Uterus (tissue), 4 donors: ENCODE data around the gene FIP1L1. TPM values are rescaled to one million over a fixed set of nuclear protein-coding genes. Genes with fewer than 3 reads are reported as not detected.

Experiments used
- DNase-seq, 2 donors: peaks; one replicate each; pipeline ENCODE4 v3.0.0-alpha.2; 2019 to 2020
- H3K27ac ChIP-seq, 2 donors: fragments of 200-600 bp; sonication (generic); 1 replicate in 1 of 2; 2 replicates in 1 of 2; pipeline ENCODE4 v1.5.1; 2016 to 2018
- H3K27me3 ChIP-seq, 2 donors: fragments of 200-600 bp; sonication (generic); one replicate each; pipeline ENCODE4 v1.5.1; 2018 to 2019; ENCODE audit warnings: control low read depth in 1 of 2
- H3K36me3 ChIP-seq, 2 donors: fragments of 200-600 bp; sonication (generic); one replicate each; pipeline ENCODE4 v1.5.1; 2019; ENCODE audit warnings: control low read depth in 1 of 2
- H3K4me1 ChIP-seq, 2 donors: fragments of 200-600 bp; sonication (generic); one replicate each; pipeline ENCODE4 v1.5.1; 2018 to 2019; ENCODE audit warnings: control low read depth in 1 of 2
- H3K4me3 ChIP-seq, 2 donors: fragments of 200-600 bp; sonication (generic); 1 replicate in 1 of 2; 2 replicates in 1 of 2; pipeline ENCODE4 v1.5.1; 2018 to 2019; ENCODE audit warnings: mild to moderate bottlenecking in 1 of 2
- H3K9me3 ChIP-seq, 2 donors: fragments of 200-600 bp; sonication (generic); one replicate each; pipeline ENCODE4 v1.5.1; 2019; ENCODE audit warnings: control low read depth in 1 of 2
- POLR2A ChIP-seq, 2 donors: fragments of 450-650 bp; IDR thresholded peaks; one replicate each; pipeline ENCODE4 v1.6.1; 2016; ENCODE audit warnings: antibody characterized with exemption in 2 of 2, mild to moderate bottlenecking in 1 of 2, moderate library complexity in 1 of 2
- intact Hi-C: fragments of 100-400 bp; cut with DNase I; formaldehyde crosslinking; loops from one replicate; pipeline ENCODE4 v1.15.1; 2023; ENCODE audit warnings: low total_unique reads
- total RNA-seq, 4 donors: library from RNA; depleted of rRNA in 3 of 4; stranded (reverse); fragments of >200 nt in 3 of 4; gene quantifications; one replicate each; pipeline versions ENCODE4 v1.1.0 to v1.2.4, GENCODE V29; 2014 to 2023
- TF ChIP-seq, protein P1 (sequence below), 4 experiments: fragments of 200-600 bp in 2 of 4; fragments of 450-650 bp in 2 of 4; sonication (generic) in 2 of 4; IDR thresholded peaks; one replicate each; pipeline ENCODE4 v1.5.1; 2016 to 2019; ENCODE audit warnings: antibody characterized with exemption in 4 of 4, mild to moderate bottlenecking in 2 of 4, moderate library complexity in 1 of 4
- donor health status: DM: yes; HTN: yes; CAD: no.

The FIP1L1 gene
- total RNA-seq, 4 donors from 2014 or later, result 55.1 to 106 (median 69.2) TPM

DNA sequence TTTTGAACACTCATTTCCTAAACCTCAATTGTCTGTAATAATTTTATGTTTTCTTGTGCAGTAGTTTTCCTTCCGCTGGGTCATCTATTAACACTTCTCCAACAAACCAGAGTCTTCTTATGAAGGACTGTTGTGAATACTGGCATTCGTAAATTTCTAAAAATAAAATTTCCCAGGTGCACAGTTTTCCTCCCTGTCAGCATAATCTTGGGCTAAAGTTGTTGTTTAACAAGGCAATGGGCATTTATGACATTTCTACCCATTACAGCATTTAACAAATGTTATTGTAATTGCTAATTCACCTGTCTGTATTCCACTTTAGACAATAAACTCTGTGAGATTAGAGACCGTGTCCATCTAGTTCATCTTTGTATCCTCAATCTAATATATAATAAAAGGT, 12.8 kb upstream of the FIP1L1 start:
- no peak for DNase-seq
- intact Hi-C loops, result no loop called here
- Histone ChIP-seq H3K36me3 (no peaks in the 10 kb centered on the region), H3K4me3 (peak overlapping the region; percentile 60 to 76), H3K9me3 (no peaks in the 10 kb centered on the region), H3K4me1 (peaks cover 0 to 9% of the 10 kb centered on the region in 2 donors), H3K27ac (no peak overlapping the region), H3K27me3 (no peaks in the 10 kb centered on the region)
- no peak for TF ChIP-seq POLR2A (IDR thresholded peaks at IDR 0.05)
- TF ChIP-seq, protein P1, sequence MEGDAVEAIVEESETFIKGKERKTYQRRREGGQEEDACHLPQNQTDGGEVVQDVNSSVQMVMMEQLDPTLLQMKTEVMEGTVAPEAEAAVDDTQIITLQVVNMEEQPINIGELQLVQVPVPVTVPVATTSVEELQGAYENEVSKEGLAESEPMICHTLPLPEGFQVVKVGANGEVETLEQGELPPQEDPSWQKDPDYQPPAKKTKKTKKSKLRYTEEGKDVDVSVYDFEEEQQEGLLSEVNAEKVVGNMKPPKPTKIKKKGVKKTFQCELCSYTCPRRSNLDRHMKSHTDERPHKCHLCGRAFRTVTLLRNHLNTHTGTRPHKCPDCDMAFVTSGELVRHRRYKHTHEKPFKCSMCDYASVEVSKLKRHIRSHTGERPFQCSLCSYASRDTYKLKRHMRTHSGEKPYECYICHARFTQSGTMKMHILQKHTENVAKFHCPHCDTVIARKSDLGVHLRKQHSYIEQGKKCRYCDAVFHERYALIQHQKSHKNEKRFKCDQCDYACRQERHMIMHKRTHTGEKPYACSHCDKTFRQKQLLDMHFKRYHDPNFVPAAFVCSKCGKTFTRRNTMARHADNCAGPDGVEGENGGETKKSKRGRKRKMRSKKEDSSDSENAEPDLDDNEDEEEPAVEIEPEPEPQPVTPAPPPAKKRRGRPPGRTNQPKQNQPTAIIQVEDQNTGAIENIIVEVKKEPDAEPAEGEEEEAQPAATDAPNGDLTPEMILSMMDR (IDR thresholded peaks at IDR 0.05), result no peak

DNA sequence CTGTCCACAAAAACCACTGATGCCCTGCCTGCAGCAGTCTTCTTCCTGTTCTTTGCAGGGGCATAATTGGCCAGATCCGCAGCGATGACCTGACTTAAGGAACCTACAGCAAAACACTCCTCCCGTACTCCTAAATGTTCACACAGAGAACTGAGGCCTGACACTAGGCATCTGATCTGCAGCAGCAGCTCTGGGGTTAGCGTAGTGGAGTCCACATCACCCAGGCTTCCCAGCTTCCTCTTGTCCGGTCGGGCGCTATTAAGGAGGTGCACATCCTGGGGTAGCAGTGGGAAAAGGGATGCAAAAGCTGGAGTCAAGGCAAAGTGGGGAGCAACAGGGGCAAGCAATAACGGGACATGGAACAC, 12.3 kb upstream of the FIP1L1 start:
- no peaks in the 10 kb centered on the region for H3K9me3 ChIP-seq
- peak overlapping the region; percentile 60 to 76 for H3K4me3 ChIP-seq
- peaks cover 0 to 9% of the 10 kb centered on the region in 2 donors for H3K4me1 ChIP-seq
- intact Hi-C loops, result no loop called here
- H3K36me3 ChIP-seq, result no peaks in the 10 kb centered on the region
- no peak for DNase-seq
- TF ChIP-seq POLR2A (IDR thresholded peaks at IDR 0.05), result no peak
- TF ChIP-seq, protein P1 (IDR thresholded peaks at IDR 0.05), result no peak
- H3K27ac ChIP-seq, result no peak overlapping the region
- no peaks in the 10 kb centered on the region for H3K27me3 ChIP-seq

DNA sequence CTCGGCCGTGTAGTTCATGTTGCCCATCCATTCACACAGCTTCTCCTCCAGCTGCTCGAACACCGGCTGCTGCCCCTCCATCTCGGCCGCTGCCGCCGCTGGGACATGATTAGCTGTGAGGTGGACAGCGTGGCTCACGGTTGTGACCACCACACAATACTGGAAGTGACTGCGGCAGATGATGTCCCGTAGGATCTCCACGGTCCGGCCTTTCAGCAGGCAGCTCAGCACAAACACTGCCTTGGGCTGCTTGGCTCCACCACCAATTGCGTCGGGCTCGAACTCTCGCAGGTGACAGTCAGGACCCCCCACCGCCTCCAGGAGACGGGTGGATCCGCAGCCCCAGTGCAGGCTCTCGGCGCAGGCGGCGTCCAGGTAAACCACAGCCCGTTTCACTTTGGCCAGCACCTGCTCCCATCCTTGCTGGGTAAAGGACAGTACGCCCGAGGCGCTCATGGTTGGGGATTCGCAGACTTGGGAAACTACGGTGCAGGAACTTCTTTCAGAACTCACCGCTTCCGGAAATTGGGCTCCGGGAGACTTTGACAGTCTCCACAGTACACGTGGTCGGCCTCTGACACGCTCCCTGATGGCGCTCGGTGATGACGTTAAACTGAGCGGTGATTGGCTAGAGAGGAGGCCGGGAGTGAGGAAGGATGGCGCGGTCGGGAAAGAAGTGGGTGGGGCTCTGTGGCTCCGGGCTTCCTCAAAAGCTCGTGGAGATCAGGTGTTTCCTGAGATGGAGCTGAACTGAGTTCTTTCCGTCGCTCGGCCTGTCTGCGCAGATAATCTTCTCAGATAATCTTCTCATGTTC, 11.7 kb upstream of the FIP1L1 start, which contains the start of gene SCFD2:
Gene SCFD2, minus strand, starts transcription at position 576 of the 815 bp plus-strand sequence.
- peak within 1 kb of the TSS; percentile 60 to 76 for H3K4me3 ChIP-seq
- H3K27ac ChIP-seq, result peak within 1 kb of the TSS; percentile 60 to 77
- DNase-seq, result peak; percentile 97 to 98
- TF ChIP-seq POLR2A (IDR thresholded peaks at IDR 0.05), result peak; percentile 16 to 39
- TF ChIP-seq, protein P1 (IDR thresholded peaks at IDR 0.05), result no peak
- H3K36me3 ChIP-seq, result no peaks in the 10 kb centered on the region
- peaks cover 0 to 9% of the 10 kb centered on the region in 2 donors for H3K4me1 ChIP-seq
- H3K27me3 ChIP-seq, result no peaks in the 10 kb centered on the region
- H3K9me3 ChIP-seq, result no peaks in the 10 kb centered on the region
- intact Hi-C loops, result no loop called here

DNA sequence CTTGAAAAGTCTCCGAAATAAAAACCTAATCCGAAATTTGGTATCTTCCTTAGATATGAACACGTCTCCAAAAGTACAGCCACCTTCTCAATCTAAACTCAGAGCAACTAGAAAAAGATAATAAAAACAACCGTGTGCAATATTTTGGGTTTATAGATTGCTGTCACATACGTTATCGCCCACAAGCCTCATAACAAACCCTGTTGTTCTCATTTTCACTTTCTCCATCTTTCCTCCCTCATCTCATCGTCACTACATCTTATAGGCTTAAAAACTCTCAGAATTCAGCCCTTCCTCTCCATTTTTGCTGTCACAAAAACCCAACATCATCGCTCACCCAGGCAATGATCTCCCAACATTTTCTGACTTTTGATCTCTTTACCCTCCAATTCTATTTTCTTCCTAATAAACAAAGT, 11.1 kb upstream of the FIP1L1 start:
- intact Hi-C loops, result no loop called here
- no peak for TF ChIP-seq POLR2A (IDR thresholded peaks at IDR 0.05)
- TF ChIP-seq, protein P1 (IDR thresholded peaks at IDR 0.05), result no peak
- H3K36me3 ChIP-seq, result no peaks in the 10 kb centered on the region
- no peak for DNase-seq
- no peaks in the 10 kb centered on the region for H3K27me3 ChIP-seq
- H3K4me3 ChIP-seq, result peak overlapping the region; percentile 60 to 76
- H3K27ac ChIP-seq, result peak overlapping the region; percentile 60 to 77
- no peaks in the 10 kb centered on the region for H3K9me3 ChIP-seq
- H3K4me1 ChIP-seq, result peaks cover 0 to 9% of the 10 kb centered on the region in 2 donors

DNA sequence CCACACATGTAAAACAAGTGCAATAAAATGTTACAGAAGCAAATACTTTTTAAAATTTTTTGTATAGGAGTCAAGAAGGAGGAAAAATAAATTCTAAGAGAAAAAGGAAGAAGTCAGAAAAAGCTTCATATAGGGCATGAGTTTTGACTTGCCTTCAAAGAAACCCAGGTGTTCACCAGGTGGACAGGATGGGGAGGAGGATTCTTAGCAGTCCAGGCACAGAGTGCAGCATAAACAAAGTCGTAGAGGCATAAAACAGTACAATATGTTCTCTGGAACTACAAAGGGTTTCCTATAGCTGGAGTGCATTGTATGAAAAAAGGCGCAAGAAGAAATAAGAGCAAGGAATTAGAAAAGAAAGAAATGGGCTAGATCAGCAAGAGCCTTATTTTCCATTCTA, 9.7 kb upstream of the FIP1L1 start:
- peaks cover 0 to 9% of the 10 kb centered on the region in 2 donors for H3K4me1 ChIP-seq
- no peaks in the 10 kb centered on the region for H3K27me3 ChIP-seq
- no peaks in the 10 kb centered on the region for H3K9me3 ChIP-seq
- intact Hi-C loops, result no loop called here
- no peak for DNase-seq
- no peaks in the 10 kb centered on the region for H3K36me3 ChIP-seq
- TF ChIP-seq, protein P1 (IDR thresholded peaks at IDR 0.05), result no peak
- TF ChIP-seq POLR2A (IDR thresholded peaks at IDR 0.05), result no peak
- H3K4me3 ChIP-seq, result no peak overlapping the region
- H3K27ac ChIP-seq, result no peak overlapping the region
